Pancreas (tissue), 10 donors: ENCODE measurements around the gene FBRS. TPM values are rescaled to one million over a fixed set of nuclear protein-coding genes. Genes with fewer than 3 reads are reported as not detected.
"Not testable (repeated sequence)": the region's sequence is repeated elsewhere in the genome, so short reads cannot be mapped to it uniquely, and the experiment has no call there.

Source experiments
- ATAC-seq, 4 donors: fragments of 200-7000 bp; cut with Tn5 transposase; one replicate each; pipeline versions ENCODE4 v1.8.0 to v1.9.1; 2020; ENCODE audit warnings: mild to moderate bottlenecking in 4 of 4, moderate library complexity in 4 of 4
- DNase-seq, 6 donors: peaks; one replicate each; pipeline ENCODE4 v3.0.0-alpha.2; 2020
- FAIRE-seq: peaks from 2 replicates; lab custom pipeline; 2012; peaks lifted over from hg19 to GRCh38; lab: Jason Lieb, UNC
- H3K27ac ChIP-seq, 4 donors: fragments of 200-600 bp; sonication (generic); 1 replicate in 3 of 4; 2 replicates in 1 of 4; pipeline versions ENCODE4 v1.5.0 to v1.8.0; 2020
- H3K27me3 ChIP-seq, 4 donors: fragments of 200-600 bp; one replicate each; pipeline ENCODE4 v1.8.0; 2021
- H3K36me3 ChIP-seq, 3 donors: fragments of 200-600 bp; sonication (generic) in 1 of 3; one replicate each; pipeline versions ENCODE4 v1.5.0 to v1.8.0; 2020 to 2021
- H3K4me1 ChIP-seq, 3 donors: fragments of 200-600 bp; one replicate each; pipeline ENCODE4 v1.8.0; 2021
- H3K4me3 ChIP-seq, 4 donors: fragments of 200-600 bp; sonication (generic) in 2 of 4; one replicate each; pipeline versions ENCODE4 v1.5.0 to v1.8.0; 2020 to 2021
- H3K9me3 ChIP-seq, 4 donors: fragments of 200-600 bp; one replicate each; pipeline ENCODE4 v1.8.0; 2021
- WGBS, 2 donors: extraction: QIAGEN DNeasy Blood & Tissue Kit; methylation state at CpG; one replicate each; pipeline ENCODE4 v1.1.7; 2013; 5-methylcytosine and 5-hydroxymethylcytosine counted together
- intact Hi-C, 3 donors: fragments of 100-400 bp; cut with DNase I; formaldehyde crosslinking; loops; one replicate each; pipeline versions ENCODE4 v1.11.1 to v1.14.2; 2022
- polyA plus RNA-seq, 2 donors: library from polyadenylated mRNA; stranded (reverse); fragments of 200-250 nt; gene quantifications; one replicate each; pipeline ENCODE4 v1.2.3, GENCODE V29; 2013
- total RNA-seq, 6 donors: library from RNA; stranded (reverse); fragmentation: NEBNext Ultra II Directional in 4 of 6; extraction: Animal tissue kit (Norgen Biotek cat#: 25700) in 4 of 6; gene quantifications; one replicate each; pipeline versions ENCODE4 v1.2.1 to v1.2.4, GENCODE V29; 2021 to 2023
- TF ChIP-seq, protein P1 (sequence below), 4 donors: fragments of 200-600 bp; sonication (generic) in 3 of 4; IDR thresholded peaks; one replicate each; pipeline versions ENCODE4 v1.5.0 to v1.8.0; 2021; ENCODE audit warnings: antibody characterized with exemption in 4 of 4
- donor health status: healthy with polysubstance abuse.
- donor health status: DM: no; HTN: no; CAD: no; lungs with moderate emphysema.
- donor health status: DM: no; HTN: no; CAD: no.
- donor health status: control.
- donor health status: control.
- donor health status: Bipolar disorder and iron deficiency.
- donor health status: DM: yes; HTN: yes; CAD: no.
- donor health status: DM: no; HTN: no; CAD: no.
- donor health status: DM: no; HTN: no; CAD: no.
- donor health status: DM: yes; HTN: yes; CAD: no.

FBRS gene
- total and polyA plus RNA-seq, 8 donors, result 16.1 to 60.0 (median 24.8) TPM

DNA sequence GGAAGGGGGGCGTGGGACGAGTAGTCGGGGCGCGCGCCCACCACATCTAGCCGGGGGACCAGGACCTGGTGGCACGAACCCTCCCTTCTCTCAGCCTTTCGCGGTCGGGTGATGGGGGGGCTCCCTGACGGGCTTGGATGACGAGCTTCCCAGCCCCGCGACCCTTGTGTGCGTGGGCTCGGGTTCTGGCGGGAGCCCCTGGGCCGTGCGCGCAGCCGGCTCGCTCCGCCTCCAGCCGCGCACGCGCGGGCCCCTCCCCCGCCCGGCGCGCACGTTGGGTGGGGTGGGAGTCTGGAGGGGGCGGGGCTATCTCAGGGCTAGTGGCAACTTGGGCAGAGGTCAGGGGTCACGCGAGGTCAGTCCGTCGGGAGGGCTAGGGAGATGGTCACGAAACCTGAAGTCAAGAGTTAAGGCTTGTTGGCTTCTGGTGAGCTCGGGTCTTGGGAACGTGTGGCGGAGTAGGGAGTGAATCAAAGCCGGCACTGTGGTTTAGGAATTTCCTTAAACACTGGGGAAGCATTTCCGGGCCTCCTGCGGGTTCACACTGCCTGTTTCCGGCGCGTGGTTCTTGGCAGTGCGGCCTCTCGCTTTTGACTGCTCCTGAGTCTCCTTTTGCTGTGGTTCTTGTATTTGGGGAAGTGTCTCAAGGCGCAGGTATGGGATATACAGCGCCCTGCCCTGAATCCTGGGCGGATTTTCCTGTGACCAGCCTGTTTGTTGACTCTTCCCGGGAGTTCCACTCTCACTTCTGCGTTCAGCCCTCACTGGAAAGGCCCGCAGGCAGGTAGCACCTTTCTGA is 40.8 kb downstream of the FBRS start, which contains the start of gene SRCAP:
SRCAP (plus strand) TSS at position 356 of the 799 bp plus-strand sequence. CDS start 1,654 bp downstream, outside the sequence.
- intact Hi-C loops, result no loop called here
- Histone ChIP-seq H3K36me3 (peaks cover 3 to 37% (median 23%) of the 10 kb centered on the region in 3 donors), H3K27ac (peak within 1 kb of the TSS; percentile 98 to 100 (median 100)), H3K9me3 (no peaks in the 10 kb centered on the region), H3K4me1 (peaks cover 7 to 13% (median 8%) of the 10 kb centered on the region in 3 donors), H3K27me3 (no peaks in the 10 kb centered on the region), H3K4me3 (peak within 1 kb of the TSS; percentile 88 to 100 (median 95))
- TF ChIP-seq, protein P1, sequence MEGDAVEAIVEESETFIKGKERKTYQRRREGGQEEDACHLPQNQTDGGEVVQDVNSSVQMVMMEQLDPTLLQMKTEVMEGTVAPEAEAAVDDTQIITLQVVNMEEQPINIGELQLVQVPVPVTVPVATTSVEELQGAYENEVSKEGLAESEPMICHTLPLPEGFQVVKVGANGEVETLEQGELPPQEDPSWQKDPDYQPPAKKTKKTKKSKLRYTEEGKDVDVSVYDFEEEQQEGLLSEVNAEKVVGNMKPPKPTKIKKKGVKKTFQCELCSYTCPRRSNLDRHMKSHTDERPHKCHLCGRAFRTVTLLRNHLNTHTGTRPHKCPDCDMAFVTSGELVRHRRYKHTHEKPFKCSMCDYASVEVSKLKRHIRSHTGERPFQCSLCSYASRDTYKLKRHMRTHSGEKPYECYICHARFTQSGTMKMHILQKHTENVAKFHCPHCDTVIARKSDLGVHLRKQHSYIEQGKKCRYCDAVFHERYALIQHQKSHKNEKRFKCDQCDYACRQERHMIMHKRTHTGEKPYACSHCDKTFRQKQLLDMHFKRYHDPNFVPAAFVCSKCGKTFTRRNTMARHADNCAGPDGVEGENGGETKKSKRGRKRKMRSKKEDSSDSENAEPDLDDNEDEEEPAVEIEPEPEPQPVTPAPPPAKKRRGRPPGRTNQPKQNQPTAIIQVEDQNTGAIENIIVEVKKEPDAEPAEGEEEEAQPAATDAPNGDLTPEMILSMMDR (IDR thresholded peaks at IDR 0.05), result no peak
- ATAC-seq, result peak; percentile 61 to 76 (median 72)
- no peak for FAIRE-seq
- peak; percentile 77 to 91 (median 88) for DNase-seq
- 1% methylated on average over 50 to 57 of the region's 57 CpGs for WGBS, 2 donors

DNA sequence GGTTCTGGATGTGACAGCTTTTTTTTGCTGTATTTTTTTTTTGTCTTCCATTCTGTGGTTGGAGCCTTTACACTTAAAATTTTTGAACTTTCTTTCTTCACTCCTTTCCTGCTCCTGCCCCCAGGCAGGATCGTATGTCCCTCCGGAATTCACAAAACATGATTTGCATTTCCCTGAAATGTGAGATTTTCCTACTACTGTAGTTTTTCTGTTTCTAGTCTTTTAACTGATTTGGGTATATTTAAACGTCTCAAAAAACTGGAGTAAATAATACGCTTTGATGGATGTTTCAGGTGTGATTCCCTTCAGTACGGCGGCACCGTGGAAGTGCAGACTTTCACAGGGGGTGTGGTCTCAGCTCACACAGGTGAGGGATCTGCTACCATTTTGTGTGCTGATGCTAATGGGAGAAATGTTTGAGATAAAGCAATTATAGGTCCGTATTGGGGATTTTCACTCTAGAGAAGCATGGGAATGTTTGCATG is 41.4 kb downstream of the FBRS start:
- Histone ChIP-seq H3K9me3 (no peaks in the 10 kb centered on the region), H3K4me3 (peak overlapping the region; percentile 88 to 100 (median 95)), H3K27ac (peak overlapping the region; percentile 98 to 100 (median 100)), H3K4me1 (peaks cover 7 to 13% (median 8%) of the 10 kb centered on the region in 3 donors), H3K27me3 (no peaks in the 10 kb centered on the region), H3K36me3 (peaks cover 9 to 44% (median 29%) of the 10 kb centered on the region in 3 donors)
- 13 to 14% methylated on average over 8 of the region's 8 CpGs for WGBS, 2 donors
- no peak for DNase-seq
- no peak for FAIRE-seq
- TF ChIP-seq, protein P1 (IDR thresholded peaks at IDR 0.05), result no peak
- no peak for ATAC-seq
- intact Hi-C loops, result no loop called here

DNA sequence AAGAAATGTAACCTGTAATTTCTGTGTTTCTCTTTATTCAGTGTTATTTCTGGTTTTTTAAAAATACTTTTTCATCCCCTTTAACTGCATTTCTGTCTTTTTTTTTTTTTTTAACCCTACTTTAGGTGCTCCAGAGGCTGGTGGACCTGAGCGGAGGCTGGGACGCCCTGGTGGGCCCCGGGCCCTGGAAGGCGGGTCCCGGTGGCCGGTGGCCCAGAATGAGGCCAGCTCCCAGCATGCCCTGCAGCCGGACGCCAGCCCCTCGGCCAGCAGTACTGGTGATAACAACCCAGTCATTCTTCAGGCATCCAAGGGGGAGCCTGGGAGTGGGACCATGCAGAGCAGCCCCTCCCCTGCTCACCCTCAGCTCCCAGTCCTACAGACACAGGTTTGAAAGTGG is 42.3 kb downstream of the FBRS start:
- Histone ChIP-seq H3K27me3 (no peaks in the 10 kb centered on the region), H3K27ac (no peak overlapping the region), H3K4me3 (no peak overlapping the region), H3K4me1 (peaks cover 7 to 13% (median 8%) of the 10 kb centered on the region in 3 donors), H3K36me3 (peaks cover 14 to 52% (median 36%) of the 10 kb centered on the region in 3 donors), H3K9me3 (no peaks in the 10 kb centered on the region)
- TF ChIP-seq, protein P1 (IDR thresholded peaks at IDR 0.05), result no peak
- DNase-seq (peak in 2 of 6 donors; percentile 35 to 63), FAIRE-seq (no peak), ATAC-seq (no peak)
- intact Hi-C loops, result no loop called here
- 54 to 59% methylated on average over 9 of the region's 9 CpGs for WGBS, 2 donors

DNA sequence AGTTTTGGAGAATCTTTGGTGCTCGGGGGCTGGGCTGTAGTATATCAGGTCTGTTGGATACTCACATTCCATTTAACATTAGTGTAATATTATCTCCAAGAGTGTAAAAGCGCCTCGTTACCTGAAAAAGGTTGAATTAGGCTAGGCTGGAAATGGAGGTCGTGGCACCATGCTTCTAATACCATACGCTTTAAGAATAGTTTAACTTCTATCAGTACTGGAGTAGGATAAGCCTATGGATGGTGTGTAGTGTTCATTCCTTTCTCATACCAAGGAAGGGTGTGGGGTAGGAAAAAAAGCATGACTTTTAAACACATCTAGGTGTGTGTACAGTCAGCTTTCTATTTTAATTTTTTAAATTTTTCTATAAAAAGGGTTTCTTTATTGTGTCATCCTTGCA is 42.7 kb downstream of the FBRS start:
- TF ChIP-seq, protein P1 (IDR thresholded peaks at IDR 0.05), result no peak
- H3K36me3 ChIP-seq, result peaks cover 17 to 57% (median 41%) of the 10 kb centered on the region in 3 donors
- ATAC-seq, result no peak
- no peaks in the 10 kb centered on the region for H3K9me3 ChIP-seq
- H3K27me3 ChIP-seq, result no peaks in the 10 kb centered on the region
- peaks cover 7 to 13% (median 8%) of the 10 kb centered on the region in 3 donors for H3K4me1 ChIP-seq
- H3K4me3 ChIP-seq, result no peak overlapping the region
- FAIRE-seq, result no peak
- 79 to 80% methylated on average over 5 of the region's 5 CpGs for WGBS, 2 donors
- no peak for DNase-seq
- intact Hi-C loops, result no loop called here
- no peak overlapping the region for H3K27ac ChIP-seq

DNA sequence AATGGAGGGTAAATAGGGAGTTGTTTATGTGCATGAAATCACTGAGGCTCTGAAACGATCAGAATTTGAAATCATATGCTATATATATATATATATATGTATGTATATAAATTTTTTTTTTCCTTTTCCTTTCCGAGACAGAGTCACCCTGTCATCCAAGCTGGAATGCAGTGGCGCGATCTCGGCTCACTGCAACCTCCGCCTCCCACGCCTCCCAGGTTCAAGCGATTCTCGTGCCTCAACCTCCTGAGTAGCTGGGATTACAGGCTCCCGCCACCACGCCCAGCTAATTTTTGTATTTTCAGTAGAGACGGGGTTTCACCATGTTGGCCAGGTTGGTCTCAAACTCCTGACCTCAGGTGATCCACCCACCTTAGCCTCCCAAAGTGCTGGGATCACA is 44.8 kb downstream of the FBRS start:
- FAIRE-seq, H3K4me3 ChIP-seq, H3K27me3 ChIP-seq, ATAC-seq, H3K4me1 ChIP-seq, H3K27ac ChIP-seq, H3K9me3 ChIP-seq, intact Hi-C loops: not testable (repeated sequence)
- DNase-seq, result peak in 1 of 6 donors; percentile 14
- H3K36me3 ChIP-seq, result peaks cover 21 to 78% (median 60%) of the 10 kb centered on the region in 3 donors
- WGBS, 2 donors, result 94 to 95% methylated on average over 12 of the region's 12 CpGs
